ENCODE results near the gene HNF1A. TPM values are rescaled to one million over a fixed set of nuclear protein-coding genes. Genes with fewer than 3 reads are reported as not detected.

Gene HNF1A
- total and polyA plus RNA-seq, 9 of the 15 experiments (the other 6 are each of a cell fraction or from before 2014, with no cell fraction given) = not detected

DNA sequence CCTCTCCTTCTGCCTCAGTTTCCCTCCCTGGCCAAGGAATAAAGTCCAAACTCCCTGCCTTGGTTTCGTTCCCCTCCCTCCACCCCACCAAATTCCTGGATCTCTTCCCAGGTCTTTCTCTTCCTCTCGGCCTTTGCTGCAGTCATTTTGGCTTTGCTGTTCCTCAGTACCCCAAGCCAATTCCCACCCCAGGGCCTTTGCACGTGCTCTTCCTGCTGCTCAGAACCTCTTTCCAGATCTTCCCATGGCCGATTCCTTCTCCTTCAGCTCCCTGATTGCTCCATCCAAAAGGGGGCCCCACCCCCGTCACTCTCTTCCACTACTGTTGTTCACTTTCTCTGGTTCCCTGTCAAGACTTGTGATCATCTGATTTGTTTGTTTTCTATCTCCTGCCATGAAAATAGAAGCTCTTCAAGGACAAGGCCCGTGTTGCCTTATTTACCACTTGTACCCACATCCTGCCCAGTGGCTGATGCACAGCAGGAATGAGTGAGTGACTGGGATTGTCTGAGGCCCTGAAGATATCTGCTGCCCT is 3.1 kb downstream of the HNF1A start:
- Histone ChIP-seq H3K9ac (ENCODE audit: insufficient read depth in 1 of 2, low read depth in 2 of 2, low read length in 2 of 2) (no peak overlapping the region), H3K27ac (ENCODE audit: extremely low read depth, low read depth, low read length) (no peak overlapping the region), H3K4me1 (replicated peaks in 1 of 2; ENCODE audit: control insufficient read depth in 2 of 2, insufficient read depth in 2 of 2, low read length in 2 of 2) (peaks cover 0 to 10% of the 10 kb centered on the region in 2 experiments; a peak in 1 of 5 replicates), H2AFZ (ENCODE audit: low read depth, low read length) (no peak overlapping the region), H3K79me2 (ENCODE audit: control insufficient read depth, insufficient read depth, low read length) (no peaks in the 10 kb centered on the region), H4K20me1 (replicated peaks; ENCODE audit: control insufficient read depth, insufficient read depth, low read length) (no peaks in the 10 kb centered on the region), H3K9me3 (replicated peaks; ENCODE audit: control insufficient read depth, insufficient read depth, low read depth, low read length) (no peaks in the 10 kb centered on the region), H3K36me3 (ENCODE audit: control insufficient read depth, insufficient read depth, low read length) (no peaks in the 10 kb centered on the region), H3K4me3 (no peak overlapping the region), H3K4me2 (ENCODE audit: insufficient read depth, low read length) (no peak overlapping the region), H3K9me1 (ENCODE audit: control insufficient read depth, insufficient read depth, low read length) (no peaks in the 10 kb centered on the region), H3K27me3 (ENCODE audit: control insufficient read depth in 2 of 2, insufficient read depth in 2 of 2, low read length in 2 of 2) (0 out of 5 replicates have a peak, but pooled peaks cover 0 to 4% of the 10 kb centered on the region in 2 experiments)
- DNase-seq (ENCODE audit: extremely low read depth in 1 of 4, low spot score in 3 of 4) (no peak), FAIRE-seq (no peak), ATAC-seq (no peak)
- 20% methylated on average over 5 of the region's 6 CpGs for WGBS (ENCODE audit: insufficient coverage, low coverage, missing lambda C conversion rate)
- ChIA-PET CTCF (ENCODE audit: low intra/inter-chr PET ratio) (no interaction called here), POLR2A (interaction anchor here (0.6 to 3.0 kb wide), 5 partner anchors 10 to 1712 kb away, joined by 3 to 8 read pairs (median 3); no protein-coding TSS in a partner anchor)
- BruUV-seq (replicated peaks) = no TSS peak
- intact Hi-C loops (cut with micrococcal nuclease) = no loop called here
- in situ Hi-C loops (cut with MboI) = no loop called here
- TF ChIP-seq SMARCA5 (IDR thresholded peaks at IDR 0.05) = 0 out of 2 replicates have a peak, but pooled peaks have one; percentile 41
- TF ChIP-seq MXI1 (IDR thresholded peaks at IDR 0.05; ENCODE audit: low read depth, low read length) = no peak
- TF ChIP-seq RBM25 (IDR thresholded peaks at IDR 0.05; ENCODE audit: low read depth, low read length, severe bottlenecking) = peak; percentile 34
- TF ChIP-seq, protein P1, sequence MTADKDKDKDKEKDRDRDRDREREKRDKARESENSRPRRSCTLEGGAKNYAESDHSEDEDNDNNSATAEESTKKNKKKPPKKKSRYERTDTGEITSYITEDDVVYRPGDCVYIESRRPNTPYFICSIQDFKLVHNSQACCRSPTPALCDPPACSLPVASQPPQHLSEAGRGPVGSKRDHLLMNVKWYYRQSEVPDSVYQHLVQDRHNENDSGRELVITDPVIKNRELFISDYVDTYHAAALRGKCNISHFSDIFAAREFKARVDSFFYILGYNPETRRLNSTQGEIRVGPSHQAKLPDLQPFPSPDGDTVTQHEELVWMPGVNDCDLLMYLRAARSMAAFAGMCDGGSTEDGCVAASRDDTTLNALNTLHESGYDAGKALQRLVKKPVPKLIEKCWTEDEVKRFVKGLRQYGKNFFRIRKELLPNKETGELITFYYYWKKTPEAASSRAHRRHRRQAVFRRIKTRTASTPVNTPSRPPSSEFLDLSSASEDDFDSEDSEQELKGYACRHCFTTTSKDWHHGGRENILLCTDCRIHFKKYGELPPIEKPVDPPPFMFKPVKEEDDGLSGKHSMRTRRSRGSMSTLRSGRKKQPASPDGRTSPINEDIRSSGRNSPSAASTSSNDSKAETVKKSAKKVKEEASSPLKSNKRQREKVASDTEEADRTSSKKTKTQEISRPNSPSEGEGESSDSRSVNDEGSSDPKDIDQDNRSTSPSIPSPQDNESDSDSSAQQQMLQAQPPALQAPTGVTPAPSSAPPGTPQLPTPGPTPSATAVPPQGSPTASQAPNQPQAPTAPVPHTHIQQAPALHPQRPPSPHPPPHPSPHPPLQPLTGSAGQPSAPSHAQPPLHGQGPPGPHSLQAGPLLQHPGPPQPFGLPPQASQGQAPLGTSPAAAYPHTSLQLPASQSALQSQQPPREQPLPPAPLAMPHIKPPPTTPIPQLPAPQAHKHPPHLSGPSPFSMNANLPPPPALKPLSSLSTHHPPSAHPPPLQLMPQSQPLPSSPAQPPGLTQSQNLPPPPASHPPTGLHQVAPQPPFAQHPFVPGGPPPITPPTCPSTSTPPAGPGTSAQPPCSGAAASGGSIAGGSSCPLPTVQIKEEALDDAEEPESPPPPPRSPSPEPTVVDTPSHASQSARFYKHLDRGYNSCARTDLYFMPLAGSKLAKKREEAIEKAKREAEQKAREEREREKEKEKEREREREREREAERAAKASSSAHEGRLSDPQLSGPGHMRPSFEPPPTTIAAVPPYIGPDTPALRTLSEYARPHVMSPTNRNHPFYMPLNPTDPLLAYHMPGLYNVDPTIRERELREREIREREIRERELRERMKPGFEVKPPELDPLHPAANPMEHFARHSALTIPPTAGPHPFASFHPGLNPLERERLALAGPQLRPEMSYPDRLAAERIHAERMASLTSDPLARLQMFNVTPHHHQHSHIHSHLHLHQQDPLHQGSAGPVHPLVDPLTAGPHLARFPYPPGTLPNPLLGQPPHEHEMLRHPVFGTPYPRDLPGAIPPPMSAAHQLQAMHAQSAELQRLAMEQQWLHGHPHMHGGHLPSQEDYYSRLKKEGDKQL (CRISPR knock-in tag; IDR thresholded peaks at IDR 0.05; ENCODE audit: borderline replicate concordance) = no peak
- TF ChIP-seq, protein P2, sequence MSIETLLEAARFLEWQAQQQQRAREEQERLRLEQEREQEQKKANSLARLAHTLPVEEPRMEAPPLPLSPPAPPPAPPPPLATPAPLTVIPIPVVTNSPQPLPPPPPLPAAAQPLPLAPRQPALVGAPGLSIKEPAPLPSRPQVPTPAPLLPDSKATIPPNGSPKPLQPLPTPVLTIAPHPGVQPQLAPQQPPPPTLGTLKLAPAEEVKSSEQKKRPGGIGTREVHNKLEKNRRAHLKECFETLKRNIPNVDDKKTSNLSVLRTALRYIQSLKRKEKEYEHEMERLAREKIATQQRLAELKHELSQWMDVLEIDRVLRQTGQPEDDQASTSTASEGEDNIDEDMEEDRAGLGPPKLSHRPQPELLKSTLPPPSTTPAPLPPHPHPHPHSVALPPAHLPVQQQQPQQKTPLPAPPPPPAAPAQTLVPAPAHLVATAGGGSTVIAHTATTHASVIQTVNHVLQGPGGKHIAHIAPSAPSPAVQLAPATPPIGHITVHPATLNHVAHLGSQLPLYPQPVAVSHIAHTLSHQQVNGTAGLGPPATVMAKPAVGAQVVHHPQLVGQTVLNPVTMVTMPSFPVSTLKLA (conservative IDR thresholded peaks at IDR 0.05) = no peak
- no peak for TF ChIP-seq DNMT1 (IDR thresholded peaks at IDR 0.05)
- TF ChIP-seq, protein P3, sequence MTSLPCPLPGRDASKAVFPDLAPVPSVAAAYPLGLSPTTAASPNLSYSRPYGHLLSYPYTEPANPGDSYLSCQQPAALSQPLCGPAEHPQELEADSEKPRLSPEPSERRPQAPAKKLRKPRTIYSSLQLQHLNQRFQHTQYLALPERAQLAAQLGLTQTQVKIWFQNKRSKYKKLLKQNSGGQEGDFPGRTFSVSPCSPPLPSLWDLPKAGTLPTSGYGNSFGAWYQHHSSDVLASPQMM (CRISPR knock-in tag; IDR thresholded peaks at IDR 0.05) = no peak
- TF ChIP-seq, protein P4, sequence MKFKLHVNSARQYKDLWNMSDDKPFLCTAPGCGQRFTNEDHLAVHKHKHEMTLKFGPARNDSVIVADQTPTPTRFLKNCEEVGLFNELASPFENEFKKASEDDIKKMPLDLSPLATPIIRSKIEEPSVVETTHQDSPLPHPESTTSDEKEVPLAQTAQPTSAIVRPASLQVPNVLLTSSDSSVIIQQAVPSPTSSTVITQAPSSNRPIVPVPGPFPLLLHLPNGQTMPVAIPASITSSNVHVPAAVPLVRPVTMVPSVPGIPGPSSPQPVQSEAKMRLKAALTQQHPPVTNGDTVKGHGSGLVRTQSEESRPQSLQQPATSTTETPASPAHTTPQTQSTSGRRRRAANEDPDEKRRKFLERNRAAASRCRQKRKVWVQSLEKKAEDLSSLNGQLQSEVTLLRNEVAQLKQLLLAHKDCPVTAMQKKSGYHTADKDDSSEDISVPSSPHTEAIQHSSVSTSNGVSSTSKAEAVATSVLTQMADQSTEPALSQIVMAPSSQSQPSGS (CRISPR knock-in tag; IDR thresholded peaks at IDR 0.05) = no peak
- TF ChIP-seq CREB1 (IDR thresholded peaks at IDR 0.05) = no peak
- TF ChIP-seq CREB1 (CRISPR knock-in tag; IDR thresholded peaks at IDR 0.05) = no peak
- TF ChIP-seq CAMTA2 (CRISPR knock-in tag; conservative IDR thresholded peaks at IDR 0.05) = no peak
- TF ChIP-seq ZBTB7A (IDR thresholded peaks at IDR 0.05; ENCODE audit: borderline replicate concordance, control insufficient read depth, low read depth, low read length) = no peak

Measured in K562 (cell line).